IPS DF 19.7 (cell line): ENCODE data around the gene E2F2.

Source experiments
- DNase-seq: peaks from one replicate; pipeline ENCODE4 v3.0.0-alpha.2; 2013; ENCODE audit warnings: low read depth, low spot score

E2F2 gene

DNA sequence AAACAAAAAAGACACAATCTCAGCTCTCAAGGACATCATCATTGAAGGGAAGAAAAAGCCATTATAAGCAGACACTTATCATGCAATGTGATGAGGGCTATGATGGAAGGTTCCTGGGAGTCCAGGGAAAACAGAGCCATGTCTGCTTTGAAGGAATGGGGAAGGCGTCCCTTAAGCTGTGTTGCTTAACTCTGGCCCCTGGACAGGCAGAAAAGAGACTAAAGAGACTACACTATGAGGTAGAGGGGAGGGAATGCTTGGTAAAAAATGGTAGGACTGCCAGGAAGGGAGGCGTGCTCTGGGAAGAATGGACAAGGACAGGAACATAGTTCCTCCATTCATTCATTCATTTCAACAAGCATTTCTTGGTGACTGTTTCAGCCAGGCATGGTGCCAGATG lies 68.3 kb downstream of the E2F2 start:
- no peak for DNase-seq

DNA sequence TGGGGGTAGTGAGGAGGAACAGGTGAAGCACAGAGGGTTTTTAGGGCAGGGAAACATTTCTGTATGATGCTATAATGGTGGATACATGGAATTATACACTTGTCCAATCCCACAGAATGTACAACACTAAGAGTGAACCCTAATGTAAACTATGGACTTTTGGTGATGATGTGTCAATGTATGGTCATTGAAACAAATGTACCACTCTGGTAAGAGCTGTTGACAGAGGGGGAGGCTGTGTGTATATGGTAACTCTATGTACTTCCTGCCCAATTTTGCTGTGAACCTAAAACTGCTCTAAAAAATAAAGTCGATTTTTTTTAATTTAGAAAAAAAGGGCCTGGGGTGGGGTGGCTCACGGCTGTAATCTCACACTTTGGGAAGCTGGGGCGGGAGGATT lies 70.0 kb downstream of the E2F2 start:
- no peak for DNase-seq

DNA sequence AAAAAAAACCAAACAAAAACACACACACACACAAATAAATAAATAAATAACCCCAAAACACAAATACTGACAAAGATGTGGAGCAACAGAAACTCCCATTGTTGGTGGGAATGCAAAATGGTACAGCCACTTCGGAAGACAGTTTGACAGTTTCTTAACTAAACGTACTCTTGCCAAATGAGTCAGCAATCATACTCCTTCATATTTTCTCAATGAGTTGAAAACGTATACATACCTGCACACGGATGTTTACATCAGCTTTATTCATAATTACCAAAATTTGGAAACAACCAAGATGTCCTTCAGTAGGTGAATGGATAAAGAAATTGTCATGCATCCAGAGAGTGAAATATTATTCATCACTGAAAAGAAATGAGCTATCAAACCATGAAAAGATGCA lies 70.5 kb downstream of the E2F2 start:
- DNase-seq: no peak

DNA sequence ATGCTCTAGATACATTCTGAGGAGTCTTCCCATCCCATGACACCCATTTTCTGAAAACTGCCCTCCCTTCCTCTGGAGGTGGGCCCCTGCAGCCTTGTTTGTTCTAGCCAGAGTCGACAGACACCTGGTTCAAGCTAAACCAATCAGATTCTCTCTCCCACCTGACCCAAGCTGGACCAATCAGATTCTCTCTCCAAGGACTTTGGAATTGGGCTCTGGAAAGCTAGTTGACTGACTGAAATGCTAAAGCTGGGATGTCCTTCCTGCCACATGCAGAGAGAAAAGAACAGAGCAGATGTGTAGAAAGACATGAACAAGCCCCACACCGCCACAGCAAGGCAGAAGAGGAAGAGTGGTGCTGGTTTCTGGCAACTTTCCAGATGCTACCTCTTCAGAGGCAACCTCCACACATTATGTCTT lies 71.7 kb downstream of the E2F2 start:
- DNase-seq: peak; percentile 54
